GM19238 (cell line): ENCODE measurements around the gene AVL9.
"Not testable (repeated sequence)": the region's sequence is repeated elsewhere in the genome, so short reads cannot be mapped to it uniquely, and the experiment has no call there.

Source experiments
- DNase-seq: peaks from one replicate; pipeline ENCODE4 v3.0.0; 2011; ENCODE audit warnings: low spot score; ENCODE audit not compliant: insufficient read length

AVL9 gene

DNA sequence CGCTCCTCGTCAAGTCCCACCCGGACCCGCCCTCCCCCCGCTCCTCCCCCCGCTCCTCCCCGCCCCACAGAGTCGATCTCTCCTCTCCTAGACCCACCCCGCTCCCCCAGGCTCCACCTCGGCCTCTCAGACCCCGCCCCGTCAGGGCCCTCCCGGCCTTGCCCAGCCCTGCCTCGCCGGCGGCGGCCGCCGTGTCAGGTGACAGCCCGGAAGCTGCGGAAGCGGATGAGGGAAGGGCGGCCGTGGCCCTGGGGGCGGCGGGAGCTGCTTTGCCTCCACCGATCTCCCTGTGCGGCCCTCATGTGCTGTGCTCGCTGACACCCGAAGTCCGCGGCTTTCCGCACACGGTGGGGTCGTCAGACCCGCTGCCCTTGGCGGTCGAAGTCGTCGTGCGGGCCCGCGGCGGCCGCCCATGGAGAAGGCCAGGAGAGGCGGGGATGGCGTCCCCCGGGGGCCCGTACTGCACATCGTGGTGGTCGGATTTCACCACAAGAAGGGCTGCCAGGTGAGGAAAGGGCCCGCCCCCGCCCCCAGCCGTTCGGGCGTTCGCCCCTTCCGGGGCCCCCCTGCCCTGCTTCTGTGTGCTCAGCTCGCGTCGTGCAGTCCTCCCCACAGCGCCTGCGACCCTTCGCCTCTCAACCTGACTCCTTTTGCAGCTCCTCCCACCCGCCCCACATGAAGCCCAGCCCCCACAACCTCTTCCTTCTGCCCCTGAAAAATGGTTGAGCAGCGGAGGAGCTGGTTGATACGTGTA, at the start of gene AVL9:
Gene AVL9, plus strand, starts transcription at position 192 of the 754 bp plus-strand sequence. Its CDS starts 221 bp downstream, at position 413.
- peak; percentile 80 for DNase-seq

GRCh38 chr7:32447218-32447617, 48.1 kb upstream of the AVL9 start:
- DNase-seq, result no peak

GRCh38 chr7:32453341-32454011, 41.8 kb upstream of the AVL9 start:
- no peak for DNase-seq

GRCh38 chr7:32458025-32458424, 37.3 kb upstream of the AVL9 start:
- DNase-seq, result no peak

DNA sequence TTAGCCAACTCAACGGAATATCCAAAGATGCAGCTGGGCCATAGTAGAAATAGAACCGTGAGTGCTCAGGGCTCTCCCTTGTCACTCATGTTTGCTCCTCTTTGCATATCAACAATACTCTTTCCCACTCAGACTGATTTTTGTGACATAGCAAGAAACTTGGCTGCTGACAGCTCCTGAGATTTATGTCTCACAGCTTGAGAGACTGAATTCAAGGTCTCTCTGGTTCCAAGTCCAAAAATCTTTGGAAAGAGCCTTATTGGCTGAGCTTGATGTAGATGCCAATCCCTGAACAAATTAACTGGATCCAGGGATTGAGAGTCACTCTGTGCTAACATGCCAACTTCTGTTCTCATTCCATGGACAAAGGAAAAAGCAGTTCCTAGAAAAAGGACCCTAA, 35.5 kb upstream of the AVL9 start:
- DNase-seq, result no peak

DNA sequence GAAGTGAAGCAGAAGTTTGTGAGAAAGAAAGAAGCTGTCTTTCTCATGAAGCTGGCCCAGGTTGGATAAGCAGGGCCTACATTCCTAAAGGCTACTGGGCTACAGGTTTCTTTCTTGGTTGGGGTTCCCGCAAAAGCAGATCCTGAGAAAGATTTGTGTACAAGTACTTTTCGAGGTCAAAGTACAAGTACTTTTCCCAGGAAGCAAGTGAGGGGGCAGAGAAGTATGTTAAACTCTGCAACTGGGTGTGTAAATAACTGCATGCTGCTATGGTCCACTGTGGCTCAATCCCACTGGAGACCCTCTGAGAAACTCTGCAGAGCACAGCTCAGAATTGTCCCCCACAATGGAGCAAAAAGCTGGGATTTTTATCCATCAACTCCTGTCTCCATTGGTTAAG, 33.8 kb upstream of the AVL9 start:
- no peak for DNase-seq

DNA sequence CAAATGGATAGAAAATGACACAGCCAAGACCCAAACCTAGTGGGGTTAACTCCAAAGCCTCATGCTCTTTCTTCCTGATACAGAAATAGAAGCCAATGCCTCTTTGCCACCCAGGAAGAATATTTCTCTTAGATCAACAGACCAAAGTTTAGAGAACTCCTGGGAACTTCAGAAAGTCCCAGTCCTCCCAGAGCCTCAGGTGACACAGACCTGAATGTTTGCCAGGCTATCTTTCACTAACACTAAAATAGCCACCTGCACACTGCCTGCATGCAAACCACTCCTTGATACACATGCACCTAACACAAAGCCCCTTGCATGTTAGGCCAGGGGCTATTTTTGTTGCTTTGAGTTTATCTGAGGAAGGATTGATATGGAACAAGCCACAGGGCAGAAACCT, 32.8 kb upstream of the AVL9 start:
- DNase-seq, result no peak

- no peak for DNase-seq
Observed at GRCh38 chr7:32462977-32463376, 32.3 kb upstream of the AVL9 start.

- DNase-seq, result not testable (repeated sequence)
Observed at GRCh38 chr7:32464641-32465416, 30.5 kb upstream of the AVL9 start.

GRCh38 chr7:32470004-32470403, 25.3 kb upstream of the AVL9 start:
- DNase-seq, result not testable (repeated sequence)

DNA sequence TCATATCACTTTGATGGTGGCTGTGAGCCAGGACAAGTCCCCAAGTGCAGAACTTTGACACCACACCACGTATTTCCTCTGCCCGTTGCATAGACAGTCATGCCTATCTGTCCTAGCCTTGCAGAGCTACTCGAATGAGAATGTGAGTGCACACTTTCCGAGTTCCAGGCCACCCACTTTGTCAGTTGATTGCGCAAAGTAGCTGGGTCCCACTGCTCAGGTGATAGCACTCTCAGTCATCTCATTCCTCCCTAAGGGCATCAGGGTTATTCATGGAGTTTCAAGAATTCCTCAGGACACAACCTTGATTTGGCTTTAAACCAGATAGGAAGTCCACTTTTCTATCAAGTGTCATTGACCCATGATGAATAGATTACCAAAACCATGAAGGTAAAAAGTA, 24.4 kb upstream of the AVL9 start:
- no peak for DNase-seq

- DNase-seq, result no peak
Observed at GRCh38 chr7:32472015-32472414, 23.3 kb upstream of the AVL9 start.

- no peak for DNase-seq
Observed at GRCh38 chr7:32474008-32474407, 21.3 kb upstream of the AVL9 start.

DNA sequence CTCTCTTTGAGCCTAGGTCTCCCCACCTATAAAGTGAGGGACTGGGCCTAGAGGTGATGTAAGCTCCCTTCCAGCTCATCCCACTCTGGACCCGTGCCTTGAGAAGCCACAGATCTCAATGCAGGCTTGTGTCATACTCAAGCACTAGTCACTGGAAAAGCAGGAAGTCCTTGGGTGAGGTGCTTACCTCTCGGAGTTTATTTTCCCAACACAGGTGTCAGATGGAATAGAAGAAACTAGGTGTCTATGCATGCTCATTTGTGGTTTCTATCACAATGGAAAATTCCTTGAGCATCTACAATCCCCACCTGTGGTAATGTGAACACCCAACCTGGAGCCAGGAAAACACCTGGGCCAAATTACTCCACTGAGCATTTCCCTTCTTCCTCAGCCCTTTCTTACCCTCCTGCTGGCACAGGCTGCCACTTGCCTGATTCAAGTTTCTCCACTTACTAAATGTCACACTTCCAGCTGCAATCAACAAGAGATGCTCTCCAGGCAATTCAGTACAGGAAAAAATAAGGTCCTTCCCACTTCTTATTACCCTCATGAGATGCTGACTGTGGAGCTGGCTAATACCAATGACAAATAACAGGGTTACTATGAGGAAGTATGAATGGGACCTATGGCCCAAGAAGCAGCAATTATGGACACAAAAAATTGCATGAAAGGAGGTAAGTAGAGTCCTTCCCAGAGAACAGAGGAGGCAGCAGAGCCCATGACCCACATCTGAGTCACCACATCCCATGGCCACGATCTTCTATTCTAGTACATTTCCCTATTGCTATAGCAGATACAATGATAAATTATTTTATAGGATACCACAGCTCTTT, 18.3 kb upstream of the AVL9 start:
- DNase-seq, result no peak

DNA sequence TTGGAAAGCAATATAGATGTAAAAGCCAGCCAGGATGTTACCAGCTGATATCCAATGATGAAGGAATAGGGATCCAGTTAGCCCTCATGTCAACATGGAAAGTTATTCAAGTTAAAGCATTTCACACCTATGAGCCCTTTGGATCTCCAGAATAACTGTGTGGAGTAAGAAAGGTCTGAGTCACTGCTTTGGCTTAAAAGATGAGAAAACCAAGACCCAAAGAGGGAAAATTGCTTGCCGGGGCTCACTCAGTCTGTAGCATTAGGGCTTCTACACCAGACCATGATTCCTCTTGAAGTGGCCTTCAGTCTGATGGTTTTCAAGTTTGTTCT, 17.7 kb upstream of the AVL9 start:
- DNase-seq, result no peak

- no peak for DNase-seq
Observed at GRCh38 chr7:32479574-32480200, 15.6 kb upstream of the AVL9 start.

DNA sequence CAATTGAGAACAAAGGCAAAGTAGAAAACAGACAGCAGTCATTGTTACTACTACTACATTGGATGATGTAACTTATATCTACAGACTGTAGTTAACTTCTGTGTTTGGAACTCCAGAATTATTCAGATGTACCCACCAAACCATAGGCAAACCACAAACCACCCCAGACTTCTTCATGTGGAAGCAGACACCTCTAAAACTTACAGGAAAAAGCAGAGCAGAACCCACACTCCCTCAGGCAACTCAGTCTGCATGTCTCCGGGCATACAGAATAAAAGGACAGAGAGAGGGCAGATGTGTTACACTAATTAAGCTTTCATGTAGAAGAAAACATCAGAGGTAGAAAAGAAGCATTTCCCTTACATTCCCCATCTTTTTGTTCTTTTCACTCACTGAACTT, 14.1 kb upstream of the AVL9 start:
- DNase-seq, result no peak

DNA sequence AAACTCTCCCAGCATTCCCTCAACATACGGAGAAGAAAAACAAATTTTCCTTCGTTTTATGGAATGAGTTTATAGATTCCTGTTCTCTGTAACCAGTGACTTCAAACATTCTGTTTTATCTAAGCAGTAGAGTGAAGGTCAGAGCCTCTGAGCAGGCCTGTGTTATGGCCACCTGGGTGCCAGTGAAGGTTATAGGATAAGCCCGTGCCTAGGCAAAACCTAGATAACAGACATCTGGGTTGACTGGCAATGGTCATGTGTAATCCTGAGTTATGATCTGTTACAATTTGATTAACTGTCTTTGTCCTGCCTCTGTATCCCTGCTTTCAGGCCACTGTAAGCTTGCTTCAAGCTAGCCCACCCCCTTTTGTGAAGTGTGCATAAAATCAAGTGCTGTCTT, 13.4 kb upstream of the AVL9 start:
- DNase-seq, result no peak

- DNase-seq, result no peak
Observed at GRCh38 chr7:32489788-32490126, 5.5 kb upstream of the AVL9 start.

DNA sequence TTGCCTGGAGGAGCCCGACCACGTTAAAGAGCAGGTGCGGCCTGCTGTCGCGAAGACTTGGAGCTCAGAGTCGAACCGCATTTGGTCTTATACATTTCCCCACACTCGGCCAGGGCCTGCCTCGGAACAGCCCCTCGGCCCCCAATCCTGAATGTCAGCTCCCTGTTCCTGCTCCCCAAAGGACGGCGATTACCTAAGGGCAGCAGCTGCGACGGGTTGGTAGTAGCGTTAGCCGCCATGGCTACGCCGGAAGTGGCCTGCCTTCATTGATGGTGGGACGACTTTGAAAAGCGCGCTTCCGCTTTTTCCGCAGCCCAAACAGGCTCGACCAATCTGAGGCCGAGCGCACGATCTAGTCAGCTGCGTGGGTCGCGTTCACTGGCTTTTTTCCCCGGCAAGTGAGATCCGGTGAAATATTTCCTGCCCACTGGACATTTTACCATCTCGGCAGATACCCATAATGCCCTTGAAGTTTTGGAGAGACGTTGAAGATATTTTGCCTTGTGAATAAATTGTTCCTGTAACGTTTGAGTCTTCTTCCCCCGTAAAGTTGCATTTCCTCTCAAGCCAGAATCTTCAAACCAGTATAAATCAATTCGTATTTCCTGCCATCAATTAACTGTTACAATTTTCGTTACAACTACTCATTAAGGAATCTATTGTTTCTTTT, 5.0 kb upstream of the AVL9 start, which contains the start of gene LSM5:
Gene LSM5, minus strand, starts transcription at position 254 of the 670 bp plus-strand sequence. Its CDS starts 15 bp downstream, at position 239.
- DNase-seq, result peak; percentile 42

DNA sequence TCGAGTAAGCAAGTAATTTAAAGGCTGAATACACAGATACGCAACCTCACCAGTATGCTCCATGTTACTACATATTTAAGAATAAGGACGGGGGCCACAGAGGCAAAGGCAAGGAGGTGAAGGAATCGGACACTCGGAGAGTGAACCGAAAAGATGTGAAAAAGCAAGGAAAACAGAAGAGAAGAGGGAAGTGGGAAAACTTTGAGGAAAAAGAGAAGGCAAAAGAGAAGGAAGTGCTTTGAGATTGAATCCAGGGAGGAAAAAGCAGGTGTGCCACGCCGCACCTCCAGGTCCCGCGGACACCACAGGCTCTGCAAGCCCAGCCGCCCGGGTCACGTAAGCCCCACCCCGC, 367 bp upstream of the AVL9 start:
- DNase-seq, result no peak
